ENCODE data around the gene SHC2. TPM values are rescaled to one million over a fixed set of nuclear protein-coding genes. Genes with fewer than 3 reads are reported as not detected.

The SHC2 gene
- total and polyA plus RNA-seq, 8 donors: 13.8 to 169 (median 36.6) TPM

- DNase-seq: no peak
- H3K4me3 ChIP-seq: no peak overlapping the region
- H3K9me3 ChIP-seq: no peaks in the 10 kb centered on the region
- H3K27me3 ChIP-seq: peaks cover 4 to 59% (median 18%) of the 10 kb centered on the region in 3 donors
- 84 to 93% (median 88%) methylated on average over 16 of the region's 16 CpGs for WGBS, 5 donors
- no peaks in the 10 kb centered on the region for H3K36me3 ChIP-seq
- H3K27ac ChIP-seq: no peak overlapping the region
- peaks cover 0 to 5% (median 0%) of the 10 kb centered on the region in 4 donors for H3K4me1 ChIP-seq
- intact Hi-C loops (cut with DNase I; ENCODE audit: low total_unique reads): no loop called here
- TF ChIP-seq POLR2A (IDR thresholded peaks at IDR 0.05) (no peak), EP300 (IDR thresholded peaks at IDR 0.05) (no peak), POLR2AphosphoS5 (IDR thresholded peaks at IDR 0.05) (no peak)
- TF ChIP-seq, protein P1, sequence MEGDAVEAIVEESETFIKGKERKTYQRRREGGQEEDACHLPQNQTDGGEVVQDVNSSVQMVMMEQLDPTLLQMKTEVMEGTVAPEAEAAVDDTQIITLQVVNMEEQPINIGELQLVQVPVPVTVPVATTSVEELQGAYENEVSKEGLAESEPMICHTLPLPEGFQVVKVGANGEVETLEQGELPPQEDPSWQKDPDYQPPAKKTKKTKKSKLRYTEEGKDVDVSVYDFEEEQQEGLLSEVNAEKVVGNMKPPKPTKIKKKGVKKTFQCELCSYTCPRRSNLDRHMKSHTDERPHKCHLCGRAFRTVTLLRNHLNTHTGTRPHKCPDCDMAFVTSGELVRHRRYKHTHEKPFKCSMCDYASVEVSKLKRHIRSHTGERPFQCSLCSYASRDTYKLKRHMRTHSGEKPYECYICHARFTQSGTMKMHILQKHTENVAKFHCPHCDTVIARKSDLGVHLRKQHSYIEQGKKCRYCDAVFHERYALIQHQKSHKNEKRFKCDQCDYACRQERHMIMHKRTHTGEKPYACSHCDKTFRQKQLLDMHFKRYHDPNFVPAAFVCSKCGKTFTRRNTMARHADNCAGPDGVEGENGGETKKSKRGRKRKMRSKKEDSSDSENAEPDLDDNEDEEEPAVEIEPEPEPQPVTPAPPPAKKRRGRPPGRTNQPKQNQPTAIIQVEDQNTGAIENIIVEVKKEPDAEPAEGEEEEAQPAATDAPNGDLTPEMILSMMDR (IDR thresholded peaks at IDR 0.05): no peak
Observed at GRCh38 chr19:379796-380195, 81.0 kb downstream of the SHC2 start.

DNA sequence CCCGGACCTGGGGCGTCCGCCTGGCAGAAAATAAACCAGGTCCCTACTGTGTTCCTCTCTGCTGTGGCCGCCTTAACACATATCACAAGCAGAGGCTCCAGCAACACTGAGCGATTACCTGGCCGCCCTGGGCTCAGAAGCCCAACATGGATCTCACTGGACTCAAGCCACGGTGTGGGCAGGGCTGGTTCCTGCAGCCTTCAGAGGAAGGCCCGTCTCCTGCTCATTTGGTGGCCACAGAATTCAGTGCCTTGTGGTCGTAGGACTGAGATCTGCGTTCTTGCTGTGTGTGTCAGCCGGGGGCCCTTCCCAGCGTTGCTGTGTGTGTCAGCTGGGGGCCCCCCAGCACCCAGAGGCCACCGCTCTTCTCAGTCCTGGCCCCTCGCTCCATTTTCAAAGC, 82.1 kb downstream of the SHC2 start:
- H3K4me1 ChIP-seq: peaks cover 0 to 1% (median 0%) of the 10 kb centered on the region in 4 donors
- intact Hi-C loops (cut with DNase I; ENCODE audit: low total_unique reads): no loop called here
- no peaks in the 10 kb centered on the region for H3K36me3 ChIP-seq
- H3K4me3 ChIP-seq: no peak overlapping the region
- no peaks in the 10 kb centered on the region for H3K9me3 ChIP-seq
- WGBS, 5 donors: 74 to 88% (median 86%) methylated on average over 6 to 14 of the region's 14 CpGs
- TF ChIP-seq POLR2AphosphoS5 (IDR thresholded peaks at IDR 0.05) (no peak), POLR2A (IDR thresholded peaks at IDR 0.05) (no peak), EP300 (IDR thresholded peaks at IDR 0.05) (no peak)
- TF ChIP-seq, protein P1 (IDR thresholded peaks at IDR 0.05): no peak
- DNase-seq: no peak
- peaks cover 4 to 59% (median 22%) of the 10 kb centered on the region in 3 donors for H3K27me3 ChIP-seq
- no peak overlapping the region for H3K27ac ChIP-seq

- Histone ChIP-seq H3K36me3 (no peaks in the 10 kb centered on the region), H3K9me3 (no peaks in the 10 kb centered on the region), H3K27ac (no peak overlapping the region), H3K4me1 (no peaks in the 10 kb centered on the region), H3K27me3 (peaks cover under 1 to 59% (median 20%) of the 10 kb centered on the region in 3 donors), H3K4me3 (no peak overlapping the region)
- TF ChIP-seq POLR2AphosphoS5 (IDR thresholded peaks at IDR 0.05) (no peak), POLR2A (IDR thresholded peaks at IDR 0.05) (no peak), EP300 (IDR thresholded peaks at IDR 0.05) (no peak)
- TF ChIP-seq, protein P1 (IDR thresholded peaks at IDR 0.05): no peak
- DNase-seq: no peak
- intact Hi-C loops (cut with DNase I; ENCODE audit: low total_unique reads): no loop called here
- 66 to 73% (median 67%) methylated on average over 37 to 38 of the region's 38 CpGs for WGBS, 5 donors
Observed at GRCh38 chr19:377801-378581, 82.8 kb downstream of the SHC2 start.

- no peaks in the 10 kb centered on the region for H3K36me3 ChIP-seq
- no peak for DNase-seq
- intact Hi-C loops (cut with DNase I; ENCODE audit: low total_unique reads): no loop called here
Observed at GRCh38 chr19:376111-376470, 84.7 kb downstream of the SHC2 start.

More at GRCh38 chr19:376111-376470, 84.7 kb downstream of the SHC2 start:
- Histone ChIP-seq H3K4me3 (no peak overlapping the region), H3K27ac (no peak overlapping the region), H3K27me3 (peaks cover 0 to 69% (median 28%) of the 10 kb centered on the region in 3 donors), H3K9me3 (no peaks in the 10 kb centered on the region), H3K4me1 (peaks cover 0 to 5% (median 0%) of the 10 kb centered on the region in 4 donors)
- 88 to 94% (median 92%) methylated on average over 8 of the region's 8 CpGs for WGBS, 5 donors
- TF ChIP-seq, protein P1 (IDR thresholded peaks at IDR 0.05): no peak
- TF ChIP-seq EP300 (IDR thresholded peaks at IDR 0.05) (no peak), POLR2AphosphoS5 (IDR thresholded peaks at IDR 0.05) (no peak), POLR2A (IDR thresholded peaks at IDR 0.05) (no peak)

Measured in stomach (tissue), 9 donors.